ENCODE data around the gene AGBL4. TPM values are rescaled to one million over a fixed set of nuclear protein-coding genes. Genes with fewer than 3 reads are reported as not detected.
"Not testable (repeated sequence)": the region's sequence is repeated elsewhere in the genome, so short reads cannot be mapped to it uniquely, and the experiment has no call there.

AGBL4 gene
- total RNA-seq, 4 donors from 2014 or later, result 0.44 to 1.5 (median 1.2) TPM; not detected in 1

GRCh38 chr1:50047916-50048694, 24.4 kb upstream of the AGBL4 start:
- DNase-seq (ENCODE audit: low spot score in 2 of 2), result no peak
- WGBS, 2 donors, result 4 to 8% methylated on average over 48 to 51 of the region's 72 CpGs
- H3K4me1 ChIP-seq, result peaks cover 0 to 7% (median 0%) of the 10 kb centered on the region in 4 donors
- H3K27me3 ChIP-seq, result peaks cover 0 to 41% of the 10 kb centered on the region in 2 donors
- no peak for TF ChIP-seq POLR2A (IDR thresholded peaks at IDR 0.05)
- H3K36me3 ChIP-seq, result no peaks in the 10 kb centered on the region
- peak overlapping the region in 1 of 4 donors; percentile 33 for H3K4me3 ChIP-seq
- H3K9me3 ChIP-seq, result no peaks in the 10 kb centered on the region
- H3K27ac ChIP-seq, result no peak overlapping the region

GRCh38 chr1:50038237-50038809, 14.6 kb upstream of the AGBL4 start:
- 60 to 63% methylated on average over 5 of the region's 5 CpGs for WGBS, 2 donors
- H3K4me1 ChIP-seq, result no peaks in the 10 kb centered on the region
- H3K4me3 ChIP-seq, result no peak overlapping the region
- no peak for DNase-seq (ENCODE audit: low spot score in 2 of 2)
- H3K36me3 ChIP-seq, result no peaks in the 10 kb centered on the region
- H3K27me3 ChIP-seq, result no peaks in the 10 kb centered on the region
- no peaks in the 10 kb centered on the region for H3K9me3 ChIP-seq
- TF ChIP-seq CTCF (IDR thresholded peaks at IDR 0.05), result no peak
- TF ChIP-seq EP300 (IDR thresholded peaks at IDR 0.05), result no peak
- TF ChIP-seq POLR2A (IDR thresholded peaks at IDR 0.05), result no peak
- no peak overlapping the region for H3K27ac ChIP-seq

- TF ChIP-seq POLR2A (IDR thresholded peaks at IDR 0.05) (no peak), EP300 (IDR thresholded peaks at IDR 0.05) (no peak)
- WGBS, 2 donors, result 77 to 81% methylated on average over 1 of the region's 1 CpG
These were observed 4.0 kb upstream of the AGBL4 start for GRCh38 chr1:50027794-50028193.

GRCh38 chr1:49995734-49996133, 28.0 kb downstream of the AGBL4 start:
- H3K9me3 ChIP-seq, result peaks cover 0 to 36% (median 0%) of the 10 kb centered on the region in 4 donors
- H3K4me1 ChIP-seq, result no peaks in the 10 kb centered on the region
- no peaks in the 10 kb centered on the region for H3K27me3 ChIP-seq
- no peaks in the 10 kb centered on the region for H3K36me3 ChIP-seq
- no peak for DNase-seq (ENCODE audit: low spot score in 2 of 2)
- TF ChIP-seq EP300 (IDR thresholded peaks at IDR 0.05) (no peak), CTCF (IDR thresholded peaks at IDR 0.05) (no peak), POLR2A (IDR thresholded peaks at IDR 0.05) (no peak)
- H3K4me3 ChIP-seq, result no peak overlapping the region
- WGBS, 2 donors, result 25 to 42% methylated on average over 1 of the region's 1 CpG
- no peak overlapping the region for H3K27ac ChIP-seq

More at GRCh38 chr1:50027794-50028193, 4.0 kb upstream of the AGBL4 start:
- Histone ChIP-seq H3K27ac (no peak overlapping the region), H3K4me1 (peaks cover 0 to 18% (median 0%) of the 10 kb centered on the region in 4 donors), H3K4me3 (no peak overlapping the region), H3K9me3 (no peaks in the 10 kb centered on the region), H3K27me3 (no peaks in the 10 kb centered on the region), H3K36me3 (no peaks in the 10 kb centered on the region)
- DNase-seq (ENCODE audit: low spot score in 2 of 2), result no peak

- no peaks in the 10 kb centered on the region for H3K27me3 ChIP-seq
- no peak for DNase-seq (ENCODE audit: low spot score in 2 of 2)
- H3K4me3 ChIP-seq, result no peak overlapping the region
- no peaks in the 10 kb centered on the region for H3K36me3 ChIP-seq
- no peaks in the 10 kb centered on the region for H3K9me3 ChIP-seq
- no peak overlapping the region for H3K27ac ChIP-seq
- 78 to 89% methylated on average over 2 of the region's 2 CpGs for WGBS, 2 donors
- no peaks in the 10 kb centered on the region for H3K4me1 ChIP-seq
- no peak for TF ChIP-seq POLR2A (IDR thresholded peaks at IDR 0.05)
- no peak for TF ChIP-seq EP300 (IDR thresholded peaks at IDR 0.05)
- TF ChIP-seq CTCF (IDR thresholded peaks at IDR 0.05), result no peak
These were observed 52.7 kb downstream of the AGBL4 start for GRCh38 chr1:49971088-49971487.

GRCh38 chr1:49951385-49951784, 72.4 kb downstream of the AGBL4 start:
- Histone ChIP-seq H3K4me3 (no peak overlapping the region), H3K4me1 (no peaks in the 10 kb centered on the region), H3K27me3 (no peaks in the 10 kb centered on the region), H3K36me3 (no peaks in the 10 kb centered on the region), H3K9me3 (no peaks in the 10 kb centered on the region), H3K27ac (no peak overlapping the region)
- no peak for DNase-seq (ENCODE audit: low spot score in 2 of 2)
- TF ChIP-seq POLR2A (IDR thresholded peaks at IDR 0.05), result no peak
- TF ChIP-seq EP300 (IDR thresholded peaks at IDR 0.05), result no peak
- TF ChIP-seq CTCF (IDR thresholded peaks at IDR 0.05), result no peak
- 66 to 70% methylated on average over 3 of the region's 3 CpGs for WGBS, 2 donors

GRCh38 chr1:49915301-49915700, 108.5 kb downstream of the AGBL4 start:
- peaks cover 0 to 19% (median 0%) of the 10 kb centered on the region in 4 donors for H3K9me3 ChIP-seq
- H3K4me3 ChIP-seq; DNase-seq (ENCODE audit: low spot score in 2 of 2); H3K4me1 ChIP-seq; H3K27ac ChIP-seq; H3K36me3 ChIP-seq; H3K27me3 ChIP-seq: not testable (repeated sequence)
- 81 to 89% methylated on average over 10 to 11 of the region's 11 CpGs for whole genome bisulfite sequencing, 2 donors
